Glutamatergic neuron (in vitro differentiated cells): Measurements from ENCODE around the gene DMAP1. TPM values are rescaled to one million over a fixed set of nuclear protein-coding genes. Genes with fewer than 3 reads are reported as not detected.

Source experiments
- DNase-seq: peaks from one replicate; pipeline ENCODE4 v3.0.0; 2022
- H3K27ac Mint-ChIP-seq: one replicate; pipeline ENCODE4 v1.8.0; 2020; ENCODE audit warnings: mild to moderate bottlenecking, mixed read lengths, inconsistent platforms; ENCODE audit not compliant: unreplicated experiment
- H3K27me3 Mint-ChIP-seq: one replicate; pipeline ENCODE4 v1.8.0; 2020; ENCODE audit warnings: mild to moderate bottlenecking, moderate library complexity, mixed read lengths, inconsistent platforms; ENCODE audit not compliant: unreplicated experiment
- H3K36me3 Mint-ChIP-seq: one replicate; pipeline ENCODE4 v1.8.0; 2020; ENCODE audit warnings: mild to moderate bottlenecking, mixed read lengths, inconsistent platforms; ENCODE audit not compliant: unreplicated experiment
- H3K4me1 Mint-ChIP-seq: one replicate; pipeline ENCODE4 v1.8.0; 2020; ENCODE audit warnings: mild to moderate bottlenecking, low read depth, mixed read lengths, inconsistent platforms; ENCODE audit not compliant: unreplicated experiment
- H3K4me3 Mint-ChIP-seq: one replicate; pipeline ENCODE4 v1.8.0; 2020; ENCODE audit warnings: mild to moderate bottlenecking, mixed read lengths, inconsistent platforms; ENCODE audit not compliant: unreplicated experiment
- H3K9me3 Mint-ChIP-seq: one replicate; pipeline ENCODE4 v1.8.0; 2020; ENCODE audit warnings: mild to moderate bottlenecking, moderate library complexity, mixed read lengths, inconsistent platforms; ENCODE audit not compliant: unreplicated experiment
- CTCF ChIP-seq: fragments of 200-600 bp; sonication (generic); IDR thresholded peaks from one replicate; pipeline ENCODE4 v1.5.0; 2021; ENCODE audit not compliant: partially characterized antibody, unreplicated experiment
- total RNA-seq: library from RNA; stranded (reverse); fragmentation: NEBNext Ultra II Directional; extraction: Animal tissue kit (Norgen Biotek cat#: 25700); gene quantifications from one replicate; pipeline ENCODE4 v1.2.1, GENCODE V29; 2021; ENCODE audit not compliant: unreplicated experiment

The DMAP1 gene
- total RNA-seq, 1 donor from 2014 or later, result 62.6 TPM

- DNase-seq, result no peak
- H3K27me3 Mint-ChIP-seq, result peaks cover 2% of the 10 kb centered on the region
- H3K9me3 Mint-ChIP-seq, result no peaks in the 10 kb centered on the region
- no peak overlapping the region for H3K27ac Mint-ChIP-seq
- peaks cover 3% of the 10 kb centered on the region for H3K4me1 Mint-ChIP-seq
- H3K4me3 Mint-ChIP-seq, result no peak overlapping the region
- TF ChIP-seq CTCF, result no peak
- no peaks in the 10 kb centered on the region for H3K36me3 Mint-ChIP-seq
These were observed 54.2 kb downstream of the DMAP1 start for GRCh38 chr1:44267438-44267837.

- H3K27ac Mint-ChIP-seq, result no peak overlapping the region
- H3K4me3 Mint-ChIP-seq, result no peak overlapping the region
- no peaks in the 10 kb centered on the region for H3K9me3 Mint-ChIP-seq
- H3K27me3 Mint-ChIP-seq, result peaks cover 2% of the 10 kb centered on the region
- H3K4me1 Mint-ChIP-seq, result peaks cover 2% of the 10 kb centered on the region
- H3K36me3 Mint-ChIP-seq, result no peaks in the 10 kb centered on the region
- DNase-seq, result no peak
- TF ChIP-seq CTCF, result no peak
These were observed 54.8 kb downstream of the DMAP1 start for GRCh38 chr1:44268054-44268453.

Other genes with a start within 250 kb of the DMAP1 start
- gene DPH2, start 243.5 kb upstream of the DMAP1 start, total RNA-seq, result 25.3 TPM
- gene ATP6V0B, start 238.5 kb upstream of the DMAP1 start, total RNA-seq, result 208 TPM
- 45.7 TPM for gene B4GALT2, start 234.3 kb upstream of the DMAP1 start, total RNA-seq
- gene CCDC24, start 221.9 kb upstream of the DMAP1 start, total RNA-seq, result 6.3 TPM
- gene SLC6A9, start 182.0 kb upstream of the DMAP1 start, total RNA-seq, result 8.9 TPM
- 10.9 TPM for gene KLF17, start 94.7 kb upstream of the DMAP1 start, total RNA-seq
- gene KLF18, start 71.8 kb upstream of the DMAP1 start, total RNA-seq, result 0.17 TPM
- 37.0 TPM for gene ERI3, start 141.8 kb downstream of the DMAP1 start, total RNA-seq
- 99.4 TPM for gene RNF220, start 191.8 kb downstream of the DMAP1 start, total RNA-seq